Mesendoderm (in vitro differentiated cells): Measurements from ENCODE around the gene GADL1.
A peak's percentile ranks its signal among the peaks of the same experiment; 100 is the strongest.

Source experiments
- DNase-seq: peaks from one replicate; pipeline ENCODE4 v3.0.0; 2013
- H2AK5ac ChIP-seq: 2 replicates; pipeline ENCODE4 v1.6.1; 2013; ENCODE audit warnings: low read length, inconsistent platforms
- H2BK120ac ChIP-seq: 2 replicates; pipeline ENCODE4 v1.6.1; 2013; ENCODE audit warnings: low read depth, mild to moderate bottlenecking, low read length, moderate library complexity, mixed read lengths
- H2BK15ac ChIP-seq: replicated peaks from 2 replicates; pipeline ENCODE4 v1.6.1; 2013; ENCODE audit warnings: low read depth, mild to moderate bottlenecking, moderate library complexity
- H2BK5ac ChIP-seq: 2 replicates; pipeline ENCODE4 v1.6.1; 2013; ENCODE audit warnings: low read length, inconsistent platforms
- H3K18ac ChIP-seq: 2 replicates; pipeline ENCODE4 v1.6.1; 2013; ENCODE audit warnings: mild to moderate bottlenecking, low read length, mixed read lengths
- H3K23ac ChIP-seq: one replicate; pipeline ENCODE4 v1.6.1; 2013; ENCODE audit warnings: low read length
- H3K27ac ChIP-seq: 2 replicates; pipeline ENCODE4 v1.5.1; 2013; ENCODE audit warnings: low read depth, mild to moderate bottlenecking, inconsistent platforms, low read length, moderate library complexity
- H3K27me3 ChIP-seq: 2 replicates; pipeline ENCODE4 v1.6.1; 2013; ENCODE audit warnings: low read length, control low read depth, mild to moderate bottlenecking, inconsistent platforms; ENCODE audit not compliant: insufficient read depth, poor library complexity
- H3K36me3 ChIP-seq: 2 replicates; pipeline ENCODE4 v1.6.1; 2013; ENCODE audit warnings: low read length, inconsistent platforms; ENCODE audit not compliant: control insufficient read depth, insufficient read depth
- H3K4ac ChIP-seq: one replicate; pipeline ENCODE4 v1.6.1; 2013; ENCODE audit warnings: low read depth, mild to moderate bottlenecking, low read length, moderate library complexity
- H3K4me1 ChIP-seq: 2 replicates; pipeline ENCODE4 v1.6.1; 2013; ENCODE audit warnings: low read depth, low read length, inconsistent platforms; ENCODE audit not compliant: control insufficient read depth
- H3K4me2 ChIP-seq: 2 replicates; pipeline ENCODE4 v1.6.1; 2013; ENCODE audit warnings: low read length
- H3K4me3 ChIP-seq: 2 replicates; pipeline ENCODE4 v1.5.1; 2013; ENCODE audit warnings: mild to moderate bottlenecking, low read length
- H3K56ac ChIP-seq: one replicate; pipeline ENCODE4 v1.6.1; 2013; ENCODE audit warnings: low read length
- H3K79me1 ChIP-seq: 2 replicates; pipeline ENCODE4 v1.6.1; 2013; ENCODE audit warnings: low read length, inconsistent platforms
- H3K79me2 ChIP-seq: 2 replicates; pipeline ENCODE4 v1.6.1; 2013; ENCODE audit warnings: mild to moderate bottlenecking, low read length; ENCODE audit not compliant: control insufficient read depth, insufficient read depth
- H3K9ac ChIP-seq: 2 replicates; pipeline ENCODE4 v1.6.1; 2013; ENCODE audit warnings: low read length, inconsistent platforms
- H4K5ac ChIP-seq: one replicate; pipeline ENCODE4 v1.6.1; 2013; ENCODE audit warnings: low read length
- H4K8ac ChIP-seq: one replicate; pipeline ENCODE4 v1.6.1; 2013; ENCODE audit warnings: low read depth, mild to moderate bottlenecking, control low read depth, low read length, moderate library complexity
- WGBS: extraction: QIAGEN DNeasy Blood & Tissue Kit; methylation state at CpG from one replicate; pipeline ENCODE4 v1.1.7; 2013; ENCODE audit warnings: low lambda C conversion rate, missing lambda C conversion rate; ENCODE audit not compliant: insufficient coverage; ENCODE audit errors: extremely low coverage; 5-methylcytosine and 5-hydroxymethylcytosine counted together

The GADL1 gene

DNA sequence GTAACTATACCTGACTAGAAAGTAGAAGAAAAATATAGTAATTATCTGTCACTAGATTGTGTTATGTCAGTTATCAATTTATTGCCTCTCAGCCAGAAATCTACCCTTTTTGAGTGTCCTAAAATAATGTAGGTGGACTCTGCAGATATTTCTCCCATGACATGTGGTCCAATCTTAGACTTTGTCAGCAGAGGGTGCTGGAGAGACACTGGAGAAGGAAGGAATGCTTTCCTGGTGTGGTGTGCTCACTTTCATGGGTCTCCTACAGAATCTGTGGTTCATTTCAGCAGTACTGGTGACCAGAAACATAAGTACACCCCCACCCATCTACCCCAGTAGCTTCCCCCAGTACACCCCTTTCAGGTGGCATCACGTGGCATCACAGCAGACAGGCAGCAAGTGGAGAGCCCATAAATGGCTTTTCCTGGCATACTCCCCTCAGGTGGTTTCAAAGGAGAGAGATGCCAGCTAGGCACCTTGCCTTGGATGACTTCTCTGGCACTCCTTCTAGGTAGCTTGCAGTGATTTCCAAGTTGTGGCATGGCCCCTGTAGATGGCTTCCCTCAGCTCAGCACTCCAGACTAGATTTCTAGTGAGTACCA is 114.7 kb downstream of the GADL1 start:
- no CpG with 5 or more reads among the region's 1 CpG for whole genome bisulfite sequencing
- H3K9ac ChIP-seq, result no peak overlapping the region

DNA sequence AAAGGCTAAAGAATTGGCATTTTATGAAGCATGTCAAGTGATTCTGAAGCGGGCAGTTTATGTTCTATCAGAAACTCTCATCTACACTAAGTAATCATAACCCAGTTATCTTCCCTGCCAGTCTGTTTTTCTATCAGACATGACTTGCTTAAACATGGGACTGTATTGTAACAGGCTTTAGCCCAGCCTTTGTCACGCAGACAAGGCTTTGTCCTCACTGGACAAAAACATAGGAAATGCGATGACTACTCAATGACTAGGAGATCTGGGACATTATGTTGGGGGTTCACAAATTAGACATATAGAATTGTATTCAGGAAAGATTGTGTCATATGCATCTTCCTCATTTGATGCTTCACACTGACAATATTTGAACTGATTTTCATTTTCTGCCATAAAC is 115.5 kb downstream of the GADL1 start:
- Histone ChIP-seq H3K4me3 (no peak overlapping the region), H2AK5ac (no peak overlapping the region), H3K56ac (no peak overlapping the region), H3K4me1 (peaks cover 2% of the 10 kb centered on the region), H2BK5ac (no peak overlapping the region), H3K79me2 (no peaks in the 10 kb centered on the region), H4K5ac (no peak overlapping the region), H3K9ac (no peak overlapping the region), H3K27me3 (no peaks in the 10 kb centered on the region), H2BK120ac (no peak overlapping the region), H3K23ac (no peak overlapping the region), H3K4me2 (no peak overlapping the region), H3K79me1 (no peaks in the 10 kb centered on the region), H3K27ac (no peak overlapping the region), H3K4ac (no peak overlapping the region), H3K36me3 (no peaks in the 10 kb centered on the region), H3K18ac (no peak overlapping the region), H4K8ac (no peak overlapping the region), H2BK15ac (no peak overlapping the region)
- WGBS, result no CpG with 5 or more reads among the region's 3 CpGs
- DNase-seq, result no peak

More for the DNA sequence above, 114.7 kb downstream of the GADL1 start:
- Histone ChIP-seq H3K27ac (no peak overlapping the region), H3K23ac (no peak overlapping the region), H3K4me3 (no peak overlapping the region), H2BK15ac (no peak overlapping the region), H3K4me2 (no peak overlapping the region), H3K36me3 (no peaks in the 10 kb centered on the region), H3K79me1 (no peaks in the 10 kb centered on the region), H4K8ac (no peak overlapping the region), H2BK120ac (no peak overlapping the region), H2AK5ac (no peak overlapping the region), H3K56ac (no peak overlapping the region), H3K4ac (no peak overlapping the region), H3K18ac (no peak overlapping the region), H4K5ac (no peak overlapping the region), H3K4me1 (peaks cover 2% of the 10 kb centered on the region), H3K27me3 (no peaks in the 10 kb centered on the region), H2BK5ac (no peak overlapping the region), H3K79me2 (no peaks in the 10 kb centered on the region)
- DNase-seq, result peak; percentile 69

DNA sequence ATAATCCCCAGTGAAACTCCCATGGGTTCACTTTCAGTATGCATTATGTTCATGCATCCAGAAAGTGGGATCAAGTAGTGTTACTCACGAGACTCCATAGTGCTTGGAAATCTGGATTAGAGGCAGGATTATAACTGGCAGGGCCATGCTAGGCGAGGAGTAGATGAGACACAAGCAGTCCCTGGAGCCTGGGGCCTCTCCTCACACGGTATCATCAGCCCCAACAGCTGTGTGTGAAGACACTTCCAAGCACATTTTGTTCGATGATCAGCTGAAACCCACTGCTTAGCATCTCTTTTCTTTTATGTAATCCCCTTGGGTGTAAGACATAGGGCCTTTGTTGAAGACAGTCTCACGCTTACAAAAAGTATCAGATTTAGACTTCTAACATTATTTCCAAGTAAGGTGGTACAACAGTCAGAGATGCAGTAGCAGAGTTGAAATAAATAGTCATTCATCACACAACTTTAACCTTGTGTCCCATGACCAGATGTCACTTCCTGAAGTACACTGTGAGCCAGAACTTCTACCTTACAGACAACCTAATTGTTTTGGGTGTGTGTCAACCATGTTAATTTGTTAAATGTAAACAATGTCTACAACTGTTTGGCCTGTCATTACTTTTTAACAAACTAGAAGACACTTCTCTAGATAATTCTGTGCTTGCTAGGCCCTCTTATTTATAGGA is 116.9 kb downstream of the GADL1 start:
- no peak overlapping the region for H3K4me2 ChIP-seq
- H3K4ac ChIP-seq, result no peak overlapping the region
- H4K5ac ChIP-seq, result no peak overlapping the region
- H4K8ac ChIP-seq, result no peak overlapping the region
- H3K36me3 ChIP-seq, result no peaks in the 10 kb centered on the region
- H3K27ac ChIP-seq, result no peak overlapping the region
- no peak overlapping the region for H2BK120ac ChIP-seq
- no peak overlapping the region for H2BK15ac ChIP-seq
- no peak overlapping the region for H2AK5ac ChIP-seq
- no peak overlapping the region for H2BK5ac ChIP-seq
- H3K23ac ChIP-seq, result no peak overlapping the region
- no peak overlapping the region for H3K9ac ChIP-seq
- no peak for DNase-seq
- no peak overlapping the region for H3K18ac ChIP-seq
- H3K79me2 ChIP-seq, result no peaks in the 10 kb centered on the region
- WGBS, result no CpG with 5 or more reads among the region's 5 CpGs
- peaks cover 2% of the 10 kb centered on the region for H3K4me1 ChIP-seq
- no peaks in the 10 kb centered on the region for H3K27me3 ChIP-seq
- no peaks in the 10 kb centered on the region for H3K79me1 ChIP-seq
- no peak overlapping the region for H3K56ac ChIP-seq
- H3K4me3 ChIP-seq, result no peak overlapping the region

DNA sequence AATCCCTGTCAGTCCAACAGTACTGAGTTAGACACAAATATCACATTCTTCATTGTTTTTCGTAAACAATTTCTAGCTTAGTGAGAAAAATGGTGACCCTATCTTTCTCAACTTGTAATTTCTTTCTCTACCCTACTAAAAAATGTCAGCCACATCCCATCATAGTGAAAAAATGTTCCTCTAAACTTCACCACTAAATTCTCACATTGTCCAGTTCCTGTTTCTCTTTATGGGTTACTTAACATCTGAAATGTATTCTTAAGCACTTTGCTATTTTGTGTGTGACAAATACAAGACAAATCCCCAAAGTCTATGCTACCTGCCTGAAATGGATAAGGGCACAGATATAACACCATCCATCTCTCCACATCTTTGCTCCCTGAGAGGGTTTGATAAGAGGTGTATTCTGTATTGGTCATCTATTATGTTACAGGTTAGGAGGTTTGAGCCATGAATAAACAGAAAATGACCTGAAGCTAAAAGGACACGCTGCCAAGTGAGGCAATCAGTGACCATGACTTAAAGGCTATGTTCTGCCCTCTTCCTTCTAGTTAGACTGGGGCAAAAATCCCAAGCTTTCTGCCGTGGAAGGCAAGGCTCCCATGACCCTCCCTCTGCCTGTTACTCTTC is 118.2 kb downstream of the GADL1 start:
- Histone ChIP-seq H2BK120ac (no peak overlapping the region), H3K18ac (no peak overlapping the region), H2BK5ac (no peak overlapping the region), H3K4me2 (no peak overlapping the region), H3K4ac (no peak overlapping the region), H2AK5ac (no peak overlapping the region), H3K4me1 (peaks cover 2% of the 10 kb centered on the region), H3K27ac (no peak overlapping the region), H3K23ac (no peak overlapping the region), H3K27me3 (no peaks in the 10 kb centered on the region), H4K8ac (no peak overlapping the region), H3K4me3 (no peak overlapping the region), H3K56ac (no peak overlapping the region), H4K5ac (no peak overlapping the region), H3K9ac (no peak overlapping the region), H3K79me2 (no peaks in the 10 kb centered on the region), H3K79me1 (no peaks in the 10 kb centered on the region), H3K36me3 (no peaks in the 10 kb centered on the region), H2BK15ac (no peak overlapping the region)
- WGBS, result no CpG with 5 or more reads among the region's 3 CpGs
- DNase-seq, result no peak

DNA sequence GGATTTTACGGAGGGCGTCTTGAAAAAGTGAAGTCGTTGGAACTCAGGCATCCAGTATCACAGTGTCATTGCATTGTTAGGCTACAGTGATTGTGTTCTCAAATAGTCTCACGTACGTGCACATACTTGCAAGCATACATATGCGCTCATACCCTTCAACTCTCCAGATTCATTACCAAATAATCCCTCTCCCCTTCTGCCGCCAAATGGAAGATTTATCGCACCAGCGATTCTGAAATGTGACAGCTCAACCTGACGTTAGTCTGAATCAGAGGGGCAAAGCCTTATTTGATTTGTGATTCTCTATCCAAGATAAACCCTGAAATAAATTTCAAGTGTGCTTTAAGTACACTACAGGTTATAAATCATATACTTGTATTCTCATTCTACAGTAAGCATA is 119.4 kb downstream of the GADL1 start:
- DNase-seq, result no peak
- H2BK5ac ChIP-seq, result no peak overlapping the region
- H3K27me3 ChIP-seq, result no peaks in the 10 kb centered on the region
- no peak overlapping the region for H3K9ac ChIP-seq
- no peak overlapping the region for H4K5ac ChIP-seq
- H3K56ac ChIP-seq, result no peak overlapping the region
- no peak overlapping the region for H2AK5ac ChIP-seq
- H3K4me3 ChIP-seq, result no peak overlapping the region
- H3K79me1 ChIP-seq, result no peaks in the 10 kb centered on the region
- no peak overlapping the region for H3K4ac ChIP-seq
- no peak overlapping the region for H2BK15ac ChIP-seq
- no peak overlapping the region for H3K27ac ChIP-seq
- no CpG with 5 or more reads among the region's 10 CpGs for WGBS
- H3K36me3 ChIP-seq, result no peaks in the 10 kb centered on the region
- H2BK120ac ChIP-seq, result no peak overlapping the region
- H3K23ac ChIP-seq, result no peak overlapping the region
- peaks cover 2% of the 10 kb centered on the region for H3K4me1 ChIP-seq
- no peak overlapping the region for H4K8ac ChIP-seq
- H3K79me2 ChIP-seq, result no peaks in the 10 kb centered on the region
- H3K18ac ChIP-seq, result no peak overlapping the region
- no peak overlapping the region for H3K4me2 ChIP-seq
